ENCODE measurements around the gene MAPKAP1. TPM values are rescaled to one million over a fixed set of nuclear protein-coding genes. Genes with fewer than 3 reads are reported as not detected.
A peak's percentile ranks its signal among the peaks of the same experiment; 100 is the strongest.

The MAPKAP1 gene
- total and polyA plus RNA-seq, 2 experiments from 2014 or later, result 68.4 to 98.5 TPM

DNA sequence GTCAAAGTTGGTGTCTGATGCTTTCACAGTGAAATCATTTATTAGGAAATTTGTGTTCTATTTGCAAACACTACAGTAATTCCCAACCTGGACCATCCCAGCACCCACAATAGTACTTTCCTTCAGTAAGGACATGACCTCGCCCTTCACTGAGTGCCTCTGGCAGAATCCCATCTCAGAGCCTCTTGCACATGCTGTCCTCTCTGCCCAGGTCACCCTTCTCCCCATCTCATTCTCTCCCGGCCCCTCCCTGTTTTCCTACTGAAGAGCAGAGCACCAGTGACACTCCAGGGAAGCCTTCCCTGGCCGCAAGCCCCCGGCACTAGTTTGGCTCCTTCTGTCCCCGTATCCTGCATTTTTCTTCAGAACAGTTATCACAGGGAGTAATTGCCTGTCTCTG is 220.4 kb downstream of the MAPKAP1 start (continued):
- TF ChIP-seq, protein P1, sequence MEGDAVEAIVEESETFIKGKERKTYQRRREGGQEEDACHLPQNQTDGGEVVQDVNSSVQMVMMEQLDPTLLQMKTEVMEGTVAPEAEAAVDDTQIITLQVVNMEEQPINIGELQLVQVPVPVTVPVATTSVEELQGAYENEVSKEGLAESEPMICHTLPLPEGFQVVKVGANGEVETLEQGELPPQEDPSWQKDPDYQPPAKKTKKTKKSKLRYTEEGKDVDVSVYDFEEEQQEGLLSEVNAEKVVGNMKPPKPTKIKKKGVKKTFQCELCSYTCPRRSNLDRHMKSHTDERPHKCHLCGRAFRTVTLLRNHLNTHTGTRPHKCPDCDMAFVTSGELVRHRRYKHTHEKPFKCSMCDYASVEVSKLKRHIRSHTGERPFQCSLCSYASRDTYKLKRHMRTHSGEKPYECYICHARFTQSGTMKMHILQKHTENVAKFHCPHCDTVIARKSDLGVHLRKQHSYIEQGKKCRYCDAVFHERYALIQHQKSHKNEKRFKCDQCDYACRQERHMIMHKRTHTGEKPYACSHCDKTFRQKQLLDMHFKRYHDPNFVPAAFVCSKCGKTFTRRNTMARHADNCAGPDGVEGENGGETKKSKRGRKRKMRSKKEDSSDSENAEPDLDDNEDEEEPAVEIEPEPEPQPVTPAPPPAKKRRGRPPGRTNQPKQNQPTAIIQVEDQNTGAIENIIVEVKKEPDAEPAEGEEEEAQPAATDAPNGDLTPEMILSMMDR (conservative IDR thresholded peaks at IDR 0.05; ENCODE audit: low read depth in 2 of 2), result no peak
- TF ChIP-seq EZH2phosphoT487 (IDR thresholded peaks at IDR 0.05; ENCODE audit: unreplicated experiment) (no peak), CREB1 (CRISPR knock-in tag; IDR thresholded peaks at IDR 0.05; ENCODE audit: low read depth) (no peak), NANOG (IDR thresholded peaks at IDR 0.05; ENCODE audit: borderline replicate concordance) (no peak)
- TF ChIP-seq, protein P2, sequence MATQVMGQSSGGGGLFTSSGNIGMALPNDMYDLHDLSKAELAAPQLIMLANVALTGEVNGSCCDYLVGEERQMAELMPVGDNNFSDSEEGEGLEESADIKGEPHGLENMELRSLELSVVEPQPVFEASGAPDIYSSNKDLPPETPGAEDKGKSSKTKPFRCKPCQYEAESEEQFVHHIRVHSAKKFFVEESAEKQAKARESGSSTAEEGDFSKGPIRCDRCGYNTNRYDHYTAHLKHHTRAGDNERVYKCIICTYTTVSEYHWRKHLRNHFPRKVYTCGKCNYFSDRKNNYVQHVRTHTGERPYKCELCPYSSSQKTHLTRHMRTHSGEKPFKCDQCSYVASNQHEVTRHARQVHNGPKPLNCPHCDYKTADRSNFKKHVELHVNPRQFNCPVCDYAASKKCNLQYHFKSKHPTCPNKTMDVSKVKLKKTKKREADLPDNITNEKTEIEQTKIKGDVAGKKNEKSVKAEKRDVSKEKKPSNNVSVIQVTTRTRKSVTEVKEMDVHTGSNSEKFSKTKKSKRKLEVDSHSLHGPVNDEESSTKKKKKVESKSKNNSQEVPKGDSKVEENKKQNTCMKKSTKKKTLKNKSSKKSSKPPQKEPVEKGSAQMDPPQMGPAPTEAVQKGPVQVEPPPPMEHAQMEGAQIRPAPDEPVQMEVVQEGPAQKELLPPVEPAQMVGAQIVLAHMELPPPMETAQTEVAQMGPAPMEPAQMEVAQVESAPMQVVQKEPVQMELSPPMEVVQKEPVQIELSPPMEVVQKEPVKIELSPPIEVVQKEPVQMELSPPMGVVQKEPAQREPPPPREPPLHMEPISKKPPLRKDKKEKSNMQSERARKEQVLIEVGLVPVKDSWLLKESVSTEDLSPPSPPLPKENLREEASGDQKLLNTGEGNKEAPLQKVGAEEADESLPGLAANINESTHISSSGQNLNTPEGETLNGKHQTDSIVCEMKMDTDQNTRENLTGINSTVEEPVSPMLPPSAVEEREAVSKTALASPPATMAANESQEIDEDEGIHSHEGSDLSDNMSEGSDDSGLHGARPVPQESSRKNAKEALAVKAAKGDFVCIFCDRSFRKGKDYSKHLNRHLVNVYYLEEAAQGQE (IDR thresholded peaks at IDR 0.05; ENCODE audit: unreplicated experiment), result no peak

DNA sequence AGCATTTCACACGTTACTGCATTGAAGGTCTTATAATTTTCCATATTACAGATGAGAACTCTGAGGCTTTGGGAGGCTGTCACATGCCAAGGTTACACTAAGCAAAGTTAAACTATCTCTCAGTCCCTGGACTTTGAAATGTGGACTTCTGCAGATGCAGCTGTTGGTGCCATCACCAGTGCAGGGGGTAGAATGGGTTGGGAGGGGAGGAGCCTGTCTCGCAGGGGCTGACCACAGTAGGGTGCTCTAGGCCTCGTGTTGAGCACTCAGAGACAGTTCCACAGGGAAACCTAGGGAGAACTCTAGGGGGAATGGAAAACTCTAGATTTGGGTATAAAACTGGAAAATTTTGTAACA is 220.9 kb downstream of the MAPKAP1 start:
- no peaks in the 10 kb centered on the region; the same call in 1 of the 2 replicates for H4K20me1 ChIP-seq (replicated peaks; ENCODE audit: insufficient read depth)
- H3K79me2 ChIP-seq (replicated peaks; ENCODE audit: insufficient read depth), result no peaks in the 10 kb centered on the region
- no peak overlapping the region for H3K4me3 Mint-ChIP-seq
- no peaks in the 10 kb centered on the region for H3K27me3 Mint-ChIP-seq (ENCODE audit: insufficient read depth, low read depth, poor library complexity)
- H3F3A ChIP-seq (replicated peaks; ENCODE audit: low read depth), result no peaks in the 10 kb centered on the region
- peaks cover 27% of the 10 kb centered on the region for H3K4me1 Mint-ChIP-seq
- H3K36me3 Mint-ChIP-seq (ENCODE audit: low read depth), result no peaks in the 10 kb centered on the region
- H3K4me1 ChIP-seq (ENCODE audit: insufficient read depth), result no peaks in the 10 kb centered on the region
- ATAC-seq (peak; percentile 83), DNase-seq (ENCODE audit: low spot score) (no peak)
- no peak overlapping the region for H3K4me2 ChIP-seq
- no peak overlapping the region for H2AFZ ChIP-seq
- H3K27ac ChIP-seq (ENCODE audit: low read depth), result no peak overlapping the region
- TF ChIP-seq NANOG (IDR thresholded peaks at IDR 0.05; ENCODE audit: borderline replicate concordance), result no peak
- TF ChIP-seq POLR2AphosphoS5 (IDR thresholded peaks at IDR 0.05; ENCODE audit: low read depth), result no peak
- TF ChIP-seq ZNF114 (CRISPR knock-in tag; IDR thresholded peaks at IDR 0.05), result no peak
- no peak for TF ChIP-seq JUNB (IDR thresholded peaks at IDR 0.05; ENCODE audit: unreplicated experiment)
- no peak for TF ChIP-seq STAT1 (IDR thresholded peaks at IDR 0.05; ENCODE audit: unreplicated experiment)
- TF ChIP-seq, protein P1 (conservative IDR thresholded peaks at IDR 0.05; ENCODE audit: low read depth in 2 of 2), result peak in 1 of 2 experiments; percentile 33; a peak in 2 of 4 replicates
- no peak overlapping the region for H3K4me3 ChIP-seq
- no peaks in the 10 kb centered on the region for H3K9me2 ChIP-seq (ENCODE audit: insufficient read depth)
- H3K27ac Mint-ChIP-seq, result no peak overlapping the region
- H3K9me3 Mint-ChIP-seq, result no peaks in the 10 kb centered on the region
- H3K36me3 ChIP-seq (ENCODE audit: insufficient read depth), result no peaks in the 10 kb centered on the region
- H3K27me3 ChIP-seq (ENCODE audit: insufficient read depth), result no peaks in the 10 kb centered on the region

Data from GM23338 (cell line).